Measurements from ENCODE around the gene CAPN10.

DNA sequence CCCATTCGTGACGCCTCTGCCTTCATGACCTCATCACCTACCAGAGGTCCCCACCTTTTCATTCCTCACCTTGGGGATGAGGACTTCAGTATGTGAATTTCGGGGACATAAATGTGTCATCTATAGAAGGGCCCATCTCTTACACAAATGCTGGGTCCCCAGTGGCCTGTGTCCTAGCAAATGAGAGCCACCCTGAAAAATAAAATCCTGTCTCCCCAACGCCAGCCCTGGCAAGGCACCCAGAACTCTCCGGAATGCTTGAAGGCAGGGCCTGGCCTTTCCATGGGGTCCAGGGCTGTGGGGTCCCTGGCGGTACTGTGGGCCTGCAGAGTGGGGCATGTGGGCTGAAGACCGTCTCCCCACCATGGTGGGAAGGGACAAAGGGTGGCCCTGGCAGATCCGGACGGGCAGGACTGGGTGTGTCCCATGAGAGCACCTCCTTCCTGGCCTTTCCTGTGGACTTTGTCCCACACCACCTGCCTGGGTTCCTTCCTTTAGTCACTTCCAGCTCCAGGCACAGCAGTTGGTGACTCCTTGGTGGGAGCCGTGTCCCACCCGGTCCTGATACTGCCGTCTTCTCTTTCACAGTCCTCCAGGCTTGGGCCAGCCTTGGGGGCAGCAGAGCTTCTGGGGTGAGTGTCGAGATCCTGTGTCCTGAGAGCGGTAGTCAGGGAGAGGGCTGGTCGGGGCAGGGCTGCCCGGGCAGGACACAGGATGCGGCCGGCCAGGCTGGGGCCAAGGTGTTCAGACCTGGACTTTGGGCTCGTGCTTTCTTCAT lies 18.6 kb downstream of the CAPN10 start:
- TF ChIP-seq EZH2phosphoT487 (IDR thresholded peaks at IDR 0.05; ENCODE audit: insufficient read depth, low read depth) (no peak), EZH2 (IDR thresholded peaks at IDR 0.05; ENCODE audit: insufficient read depth, poor library complexity, severe bottlenecking) (no peak)

All from GM23248 (cell line).